AG10803 (cell line): ENCODE results near the gene HOXC6.
"Not testable (repeated sequence)": the region's sequence is repeated elsewhere in the genome, so short reads cannot be mapped to it uniquely, and the experiment has no call there.

ENCODE experiments used
- DNase-seq: peaks from one replicate; pipeline ENCODE4 v3.0.0; 2010; ENCODE audit warnings: low read depth
- H3K4me3 ChIP-seq: 2 replicates; pipeline ENCODE4 v1.5.1; 2011; ENCODE audit warnings: mild to moderate bottlenecking, low read length, control low read depth
- TF ChIP-seq, protein P1 (sequence below): conservative IDR thresholded peaks from 2 replicates; pipeline ENCODE4 v1.5.1; 2011; ENCODE audit warnings: mild to moderate bottlenecking, low read length, control low read depth, inconsistent platforms

HOXC6 gene

GRCh38 chr12:54038871-54039414 is 10.7 kb downstream of the HOXC6 start:
- no peak overlapping the region for H3K4me3 ChIP-seq
- DNase-seq, result no peak
- TF ChIP-seq, protein P1, sequence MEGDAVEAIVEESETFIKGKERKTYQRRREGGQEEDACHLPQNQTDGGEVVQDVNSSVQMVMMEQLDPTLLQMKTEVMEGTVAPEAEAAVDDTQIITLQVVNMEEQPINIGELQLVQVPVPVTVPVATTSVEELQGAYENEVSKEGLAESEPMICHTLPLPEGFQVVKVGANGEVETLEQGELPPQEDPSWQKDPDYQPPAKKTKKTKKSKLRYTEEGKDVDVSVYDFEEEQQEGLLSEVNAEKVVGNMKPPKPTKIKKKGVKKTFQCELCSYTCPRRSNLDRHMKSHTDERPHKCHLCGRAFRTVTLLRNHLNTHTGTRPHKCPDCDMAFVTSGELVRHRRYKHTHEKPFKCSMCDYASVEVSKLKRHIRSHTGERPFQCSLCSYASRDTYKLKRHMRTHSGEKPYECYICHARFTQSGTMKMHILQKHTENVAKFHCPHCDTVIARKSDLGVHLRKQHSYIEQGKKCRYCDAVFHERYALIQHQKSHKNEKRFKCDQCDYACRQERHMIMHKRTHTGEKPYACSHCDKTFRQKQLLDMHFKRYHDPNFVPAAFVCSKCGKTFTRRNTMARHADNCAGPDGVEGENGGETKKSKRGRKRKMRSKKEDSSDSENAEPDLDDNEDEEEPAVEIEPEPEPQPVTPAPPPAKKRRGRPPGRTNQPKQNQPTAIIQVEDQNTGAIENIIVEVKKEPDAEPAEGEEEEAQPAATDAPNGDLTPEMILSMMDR, result no peak

DNA sequence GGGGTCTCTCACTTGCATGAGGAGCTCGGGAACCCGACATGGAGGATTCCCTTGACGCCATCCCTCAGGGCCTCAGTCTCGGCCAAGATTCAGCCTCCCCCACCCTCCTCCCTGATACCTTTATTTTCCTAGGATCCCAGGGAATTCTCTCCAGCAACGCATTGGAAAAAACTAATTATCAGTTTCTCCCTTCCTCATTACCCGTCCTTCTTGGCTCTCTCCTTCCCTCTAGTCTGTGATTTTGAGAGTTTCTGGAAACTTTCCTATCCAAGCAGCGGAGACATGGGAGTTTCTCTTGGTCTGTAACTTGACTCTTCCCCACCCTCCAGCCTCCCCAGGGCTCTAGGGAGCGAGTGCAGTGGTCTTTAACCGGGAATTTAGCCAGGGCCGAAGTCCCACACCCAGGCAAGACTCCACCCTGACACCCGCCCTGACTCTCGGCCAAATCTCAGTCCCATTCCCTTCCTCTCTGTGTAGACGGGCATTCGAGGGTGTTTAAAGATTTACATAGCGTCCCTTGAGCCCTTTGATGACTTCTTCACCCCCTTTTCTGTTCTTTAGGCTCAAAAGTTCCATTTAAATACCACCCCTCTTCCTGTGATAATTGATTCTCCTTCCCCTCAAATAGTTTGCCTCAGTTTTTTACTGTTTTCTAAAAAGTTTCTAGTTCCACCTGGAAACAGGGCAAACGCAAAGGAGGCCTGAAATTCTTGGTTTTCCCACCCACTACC is 11.3 kb downstream of the HOXC6 start:
- no peak overlapping the region for H3K4me3 ChIP-seq
- no peak for DNase-seq
- TF ChIP-seq, protein P1, result no peak

DNA sequence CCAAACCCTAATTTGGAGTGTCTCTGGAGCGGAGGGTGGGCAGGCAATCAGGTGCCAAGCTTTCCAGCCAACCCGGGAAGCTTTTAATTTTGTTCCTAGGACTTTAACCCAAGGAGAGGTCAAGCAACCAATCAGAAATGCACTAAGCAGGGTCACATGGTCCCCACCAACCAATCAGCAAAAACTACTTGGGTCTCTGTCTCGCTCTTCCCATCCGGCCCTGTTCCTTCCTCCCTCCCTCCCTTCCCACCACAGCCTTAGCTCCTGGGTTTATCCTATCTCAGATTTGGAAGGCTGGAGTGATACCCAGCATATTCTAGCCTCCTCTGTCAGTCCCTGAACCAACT is 11.9 kb downstream of the HOXC6 start:
- H3K4me3 ChIP-seq, result no peak overlapping the region
- TF ChIP-seq, protein P1, result no peak
- DNase-seq, result no peak

- no peak for DNase-seq
- no peak overlapping the region for H3K4me3 ChIP-seq
- TF ChIP-seq, protein P1, result no peak
Measured at GRCh38 chr12:54040648-54041047, 12.4 kb downstream of the HOXC6 start.

DNA sequence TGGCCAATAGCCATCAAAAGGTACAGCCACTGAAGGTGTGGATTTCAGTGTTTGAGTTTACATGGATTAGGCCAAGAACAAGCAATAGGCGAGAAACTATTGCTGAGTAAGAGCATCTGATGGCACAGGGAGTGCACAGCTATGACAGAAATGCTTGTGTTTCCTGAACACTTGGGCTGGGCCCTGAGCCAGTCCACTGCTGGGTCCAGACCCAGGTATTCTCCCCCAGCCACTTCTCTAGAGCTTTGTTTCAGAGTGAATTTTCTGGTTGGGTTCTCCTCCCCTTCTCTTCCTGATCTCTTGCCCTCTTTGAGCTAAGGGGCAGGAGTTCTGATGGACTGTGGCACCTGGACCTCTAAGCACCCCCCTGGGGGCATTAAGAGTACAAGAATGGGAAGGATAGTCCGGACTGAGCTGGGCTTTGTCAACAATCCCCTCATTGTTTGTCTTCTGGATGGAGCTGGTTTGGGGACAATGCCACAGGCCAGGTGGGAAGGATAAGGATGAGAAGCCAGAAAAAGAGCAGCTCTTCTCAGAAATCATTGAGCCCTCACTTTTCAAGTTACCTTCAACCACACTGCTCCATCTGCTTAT is 13.0 kb downstream of the HOXC6 start:
- no peak overlapping the region for H3K4me3 ChIP-seq
- DNase-seq, result no peak
- TF ChIP-seq, protein P1, result no peak

GRCh38 chr12:54042033-54042432 is 13.8 kb downstream of the HOXC6 start:
- not testable (repeated sequence) for H3K4me3 ChIP-seq, DNase-seq

DNA sequence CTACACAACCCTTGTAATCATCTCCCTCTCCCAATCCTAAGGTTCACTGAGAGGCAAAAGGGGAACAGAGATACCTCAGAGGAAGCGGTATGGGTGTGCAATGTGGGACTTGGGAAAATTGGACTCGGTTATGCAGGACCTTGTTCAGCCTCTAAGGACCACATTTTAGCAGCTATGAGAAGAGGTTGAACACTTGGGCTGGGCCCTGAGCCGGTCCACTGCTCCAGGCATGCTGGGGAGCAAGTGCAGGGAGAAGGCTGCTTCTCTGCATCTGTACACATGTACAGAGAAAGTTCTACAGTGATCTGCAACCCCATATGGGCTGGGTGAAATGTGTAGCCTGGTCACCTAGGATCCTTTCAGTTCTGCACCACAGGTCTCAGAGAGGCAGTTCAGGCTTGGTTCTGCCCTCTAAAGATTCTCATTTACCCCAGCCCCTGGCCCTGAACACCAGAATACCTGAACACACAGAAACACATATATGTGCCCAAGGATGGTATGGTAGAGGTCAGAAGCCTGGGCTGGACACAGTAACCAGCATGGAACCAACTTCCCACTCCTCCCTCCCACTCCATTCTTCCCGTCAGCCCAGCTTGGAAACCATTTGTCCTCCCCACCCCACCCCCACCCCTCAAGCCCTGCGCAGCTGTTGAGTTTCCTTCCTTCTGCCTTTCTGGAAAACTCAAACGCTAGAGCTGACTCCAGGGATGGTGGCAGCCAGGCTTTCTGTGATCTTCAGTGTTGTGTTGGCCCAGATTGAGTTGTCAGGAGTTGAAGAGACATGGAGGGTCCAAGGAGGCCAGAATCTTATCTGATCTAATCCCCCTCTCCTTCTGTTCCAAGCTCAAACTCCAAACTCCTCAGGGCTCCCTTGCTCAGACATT is 15.0 kb downstream of the HOXC6 start:
- no peak for DNase-seq
- H3K4me3 ChIP-seq, result no peak overlapping the region
- TF ChIP-seq, protein P1, result no peak
